K562 (cell line): Measurements from ENCODE around the gene OSCP1. TPM values are rescaled to one million over a fixed set of nuclear protein-coding genes. Genes with fewer than 3 reads are reported as not detected.

Experiments
- ATAC-seq: fragments of 200-7000 bp; cut with Tn5 transposase; 3 replicates; pipeline ENCODE4 v1.9.1; 2020; ENCODE audit warnings: moderate library complexity
- BruUV-seq: library from RNA; stranded (reverse); fragments of 400-500 nt; replicated peaks from 2 replicates; lab custom pipeline; 2021; lab: Mats Ljungman, UMichigan
- CTCF ChIA-PET: fragments of 300-600 bp; formaldehyde crosslinking; extraction: SDS; loops from one replicate; lab custom pipeline; 2021; ENCODE audit warnings: low intra/inter-chr PET ratio; lab: Yijun Ruan, JAX
- POLR2A ChIA-PET: fragments of 300-600, 350-650 bp; sonication (Branson Sonifier 250); formaldehyde crosslinking; extraction: SDS; loops from one replicate; lab custom pipeline; 2021; ENCODE audit warnings: antibody characterized with exemption, inconsistent platforms; lab: Yijun Ruan, JAX
- DNase-seq, 4 experiments: peaks; one replicate each; pipeline versions ENCODE4 v3.0.0 to v3.0.0-alpha.2; 2011 to 2018; ENCODE audit warnings: low spot score in 3 of 4, mixed read lengths in 3 of 4; ENCODE audit errors: extremely low read depth in 1 of 4
- FAIRE-seq: peaks from 2 replicates; lab custom pipeline; 2011; peaks lifted over from hg19 to GRCh38; lab: Jason Lieb, UNC
- H2AFZ ChIP-seq: 2 replicates; pipeline ENCODE4 v1.6.0; 2011; ENCODE audit warnings: low read depth, low read length, control low read depth, inconsistent platforms
- H3K27ac ChIP-seq: fragments of 200-600 bp; 3 replicates; pipeline ENCODE4 v1.8.0; 2011; ENCODE audit warnings: low read depth, mild to moderate bottlenecking, control low read depth, inconsistent platforms, low read length, moderate library complexity, mixed read lengths; ENCODE audit errors: extremely low read depth
- H3K27me3 ChIP-seq, 2 experiments: fragments of 300-600 bp in 1 of 2; 2 replicates in 1 of 2; 3 replicates in 1 of 2; pipeline versions ENCODE4 v1.6.0 to v1.8.0; 2011; ENCODE audit warnings: inconsistent platforms in 2 of 2, low read length in 2 of 2, mild to moderate bottlenecking in 1 of 2, mixed read lengths in 1 of 2, moderate library complexity in 1 of 2; ENCODE audit not compliant: control insufficient read depth in 2 of 2, insufficient read depth in 2 of 2
- H3K36me3 ChIP-seq: fragments of 300-600 bp; 3 replicates; pipeline ENCODE4 v1.8.0; 2011; ENCODE audit warnings: mild to moderate bottlenecking, low read length, inconsistent platforms; ENCODE audit not compliant: control insufficient read depth, insufficient read depth
- H3K4me1 ChIP-seq, 2 experiments: fragments of 200-600 bp in 1 of 2; replicated peaks in 1 of 2; 2 replicates in 1 of 2; 3 replicates in 1 of 2; pipeline versions ENCODE4 v1.5.1 to v1.8.0; 2011; ENCODE audit warnings: inconsistent platforms in 2 of 2, low read length in 2 of 2, mild to moderate bottlenecking in 1 of 2, mixed read lengths in 1 of 2, moderate library complexity in 1 of 2; ENCODE audit not compliant: control insufficient read depth in 2 of 2, insufficient read depth in 2 of 2
- H3K4me2 ChIP-seq: 2 replicates; pipeline ENCODE4 v1.6.1; 2011; ENCODE audit warnings: low read length, control low read depth, inconsistent platforms, mixed read lengths; ENCODE audit not compliant: insufficient read depth
- H3K4me3 ChIP-seq: fragments of 200-600 bp; sonication (generic), shearing (Covaris generic); 2 replicates; pipeline ENCODE4 v1.5.1; 2016; ENCODE audit warnings: control low read depth, inconsistent platforms
- H3K79me2 ChIP-seq: fragments of 200-600 bp; 3 replicates; pipeline ENCODE4 v1.8.0; 2011; ENCODE audit warnings: low read length, inconsistent platforms; ENCODE audit not compliant: control insufficient read depth, insufficient read depth
- H3K9ac ChIP-seq, 2 experiments: 2 replicates each; pipeline versions ENCODE4 v1.6.0 to v1.6.1; 2011; ENCODE audit warnings: low read depth in 2 of 2, low read length in 2 of 2, control low read depth in 1 of 2, inconsistent platforms in 1 of 2, mild to moderate bottlenecking in 1 of 2, mixed read lengths in 1 of 2; ENCODE audit not compliant: insufficient read depth in 1 of 2
- H3K9me1 ChIP-seq: one replicate; pipeline ENCODE4 v1.6.0; 2011; ENCODE audit warnings: inconsistent platforms, mild to moderate bottlenecking, low read length, moderate library complexity; ENCODE audit not compliant: control insufficient read depth, insufficient read depth
- H3K9me3 ChIP-seq: replicated peaks from 2 replicates; pipeline ENCODE4 v1.5.1; 2011; ENCODE audit warnings: low read depth, low read length, inconsistent platforms; ENCODE audit not compliant: control insufficient read depth, insufficient read depth
- H4K20me1 ChIP-seq: replicated peaks from 2 replicates; pipeline ENCODE4 v1.6.1; 2011; ENCODE audit warnings: low read length, inconsistent platforms, mixed read lengths; ENCODE audit not compliant: control insufficient read depth, insufficient read depth
- ASH1L ChIP-seq: fragments of 450-650 bp; IDR thresholded peaks from 2 replicates; pipeline ENCODE4 v1.6.1; 2018; ENCODE audit warnings: borderline replicate concordance, mild to moderate bottlenecking, low read depth; ENCODE audit not compliant: partially characterized antibody
- EGR1 ChIP-seq: fragments of 450-650 bp; conservative IDR thresholded peaks from 2 replicates; pipeline ENCODE4 v1.6.1; 2017; ENCODE audit warnings: mild to moderate bottlenecking
- FOXA1 ChIP-seq: fragments of 450-650 bp; IDR thresholded peaks from 2 replicates; pipeline ENCODE4 v1.6.1; 2016; ENCODE audit warnings: mild to moderate bottlenecking, borderline replicate concordance
- MAX ChIP-seq: sonication (generic); formaldehyde crosslinking; IDR thresholded peaks from 2 replicates; pipeline ENCODE4 v1.9.0; 2022; ENCODE audit warnings: mild to moderate bottlenecking, missing genetic modification reagents
- MEF2D ChIP-seq: conservative IDR thresholded peaks from 2 replicates; pipeline ENCODE4 v1.6.1; 2016; ENCODE audit warnings: low read depth, missing genetic modification characterization, missing compliant biosample characterization
- NBN ChIP-seq: fragments of 450-650 bp; IDR thresholded peaks from 2 replicates; pipeline ENCODE4 v1.6.1; 2016; ENCODE audit warnings: low read depth, mild to moderate bottlenecking
- PML ChIP-seq: IDR thresholded peaks from 2 replicates; pipeline ENCODE4 v1.6.1; 2012; ENCODE audit warnings: low read length, inconsistent platforms
- POLR3A ChIP-seq: IDR thresholded peaks from 2 replicates; pipeline ENCODE4 v1.6.1; 2011; ENCODE audit warnings: borderline replicate concordance, mild to moderate bottlenecking, moderate library complexity; ENCODE audit not compliant: insufficient read length, insufficient read depth; ENCODE audit errors: extremely low read depth
- RCOR1 ChIP-seq, 2 experiments: IDR thresholded peaks; 2 replicates each; pipeline ENCODE4 v1.6.1; 2012; ENCODE audit warnings: low read depth in 2 of 2, low read length in 2 of 2, borderline replicate concordance in 1 of 2, improper control_type of control experiment in 1 of 2
- RNF2 ChIP-seq: sonication (generic); IDR thresholded peaks from 2 replicates; pipeline ENCODE4 v1.6.1; 2016
- TAF9B ChIP-seq: fragments of 450-650 bp; IDR thresholded peaks from 2 replicates; pipeline ENCODE4 v1.6.1; 2018; ENCODE audit warnings: mild to moderate bottlenecking; ENCODE audit not compliant: partially characterized antibody
- TRIM24 ChIP-seq, 2 experiments: fragments of 450-650 bp; IDR thresholded peaks; 2 replicates each; pipeline ENCODE4 v1.6.1; 2016
- XRCC3 ChIP-seq: fragments of 450-650 bp; IDR thresholded peaks from 2 replicates; pipeline ENCODE4 v1.6.1; 2017; ENCODE audit warnings: mild to moderate bottlenecking, moderate library complexity
- ZNF212 ChIP-seq: fragments of 450-650 bp; formaldehyde crosslinking; IDR thresholded peaks from 2 replicates; pipeline ENCODE4 v1.4.0; 2020; ENCODE audit warnings: mild to moderate bottlenecking
- ZNF431 ChIP-seq: sonication (generic); formaldehyde crosslinking; IDR thresholded peaks from 2 replicates; pipeline ENCODE4 v1.8.0; 2022; ENCODE audit warnings: mild to moderate bottlenecking, missing genetic modification reagents
- ZNF586 ChIP-seq: fragments of 450-650 bp; formaldehyde crosslinking; conservative IDR thresholded peaks from 2 replicates; pipeline ENCODE4 v1.4.0; 2020; ENCODE audit warnings: mild to moderate bottlenecking, moderate library complexity
- ZNF75A ChIP-seq: fragments of 450-650 bp; formaldehyde crosslinking; IDR thresholded peaks from 2 replicates; pipeline ENCODE4 v1.4.0; 2020; ENCODE audit warnings: mild to moderate bottlenecking
- WGBS: fragments of 100-300 bp; shearing (Covaris generic); methylation state at CpG from one replicate; pipeline ENCODE4 v1.1.6; 2016; ENCODE audit warnings: low coverage, mixed read lengths; ENCODE audit not compliant: insufficient coverage; ENCODE audit errors: missing lambda C conversion rate; 5-methylcytosine and 5-hydroxymethylcytosine counted together
- in situ Hi-C: fragments of 300-500 bp; cut with MboI; formaldehyde crosslinking; loops from 4 replicates; pipeline ENCODE4 v1.15.0; 2018; ENCODE audit warnings: inconsistent platforms, mixed read lengths
- intact Hi-C: fragments of 100-400 bp; cut with micrococcal nuclease; formaldehyde crosslinking; loops from 2 replicates; pipeline ENCODE4 v1.14.2; 2022
- polyA plus RNA-seq, 8 experiments: library from polyadenylated mRNA; depleted of rRNA in 4 of 8; stranded (reverse) in 5 of 8; unstranded in 3 of 8; fragments of >200 nt; fragmentation: Nextera tagmentation in 2 of 8; fragmentation: Illumina TruSeq in 1 of 8; extraction: Ambion mirVana in 2 of 8; extraction: Trizol in 1 of 8; gene quantifications; 2 replicates each; pipeline versions ENCODE4 v1.2.1 to v1.2.3, GENCODE V29; 2011 to 2014; ENCODE audit warnings: inconsistent platforms in 1 of 8, missing spikeins in 1 of 8
- total RNA-seq, 7 experiments: library from RNA; depleted of rRNA in 6 of 7; stranded (reverse); fragments of >200 nt in 6 of 7; fragmentation: Illumina TruSeq in 2 of 7; extraction: Trizol in 2 of 7; gene quantifications; 2 replicates each; pipeline versions ENCODE4 v1.2.1 to v1.2.3, GENCODE V29; 2011 to 2021; ENCODE audit warnings: low replicate concordance in 1 of 7
- TF ChIP-seq, protein P1 (sequence below): sonication (generic); formaldehyde crosslinking; IDR thresholded peaks from 2 replicates; pipeline ENCODE4 v1.9.0; 2022; ENCODE audit warnings: mild to moderate bottlenecking, missing genetic modification reagents
- TF ChIP-seq, protein P2 (sequence below): fragments of 250-450 bp; sonication (Bioruptor Pico); IDR thresholded peaks from 2 replicates; pipeline ENCODE4 v1.5.0; 2021

The OSCP1 gene
- total and polyA plus RNA-seq, 9 of the 15 experiments (the other 6 are each of a cell fraction or from before 2014, with no cell fraction given): 0.15 to 0.40 (median 0.33) TPM; not detected in 5

- POLR2A ChIA-PET: interaction anchor here (0.7 to 2.2 kb wide), 4 partner anchors 9 to 133 kb away, joined by 3 to 7 read pairs (median 3); no protein-coding TSS in a partner anchor
- CTCF ChIA-PET: no interaction called here
- intact Hi-C loops: loop anchor here (10.0 kb wide), 1 partner anchor 102 kb away; no protein-coding TSS in a partner anchor
Observed at GRCh38 chr1:36443297-36443696, 7.0 kb downstream of the OSCP1 start.

More at GRCh38 chr1:36443297-36443696, 7.0 kb downstream of the OSCP1 start:
- H3K36me3 ChIP-seq: no peaks in the 10 kb centered on the region
- no TSS peak for BruUV-seq
- 15% methylated on average over 2 of the region's 2 CpGs for WGBS
- no peak overlapping the region for H3K27ac ChIP-seq
- H3K9ac ChIP-seq: no peak overlapping the region
- no peak for DNase-seq
- H3K79me2 ChIP-seq: no peaks in the 10 kb centered on the region
- peaks cover 0 to 4% of the 10 kb centered on the region in 2 experiments; a peak in 1 of 5 replicates for H3K27me3 ChIP-seq
- peak overlapping the region; percentile 39; the same call in 1 of the 2 replicates for H2AFZ ChIP-seq
- no peak overlapping the region for H3K4me3 ChIP-seq
- H3K4me1 ChIP-seq: peaks cover under 1 to 11% of the 10 kb centered on the region in 2 experiments; a peak in 3 of 5 replicates
- TF ChIP-seq MAX (CRISPR knock-in tag): no peak
- TF ChIP-seq TRIM24 (IDR thresholded peaks at IDR 0.05): no peak
- TF ChIP-seq NBN: no peak
- no peak for TF ChIP-seq ZNF586 (CRISPR knock-in tag)
- TF ChIP-seq ZNF75A (CRISPR knock-in tag): no peak
- TF ChIP-seq TAF9B: no peak
- no peak for TF ChIP-seq ZNF212
- no peak for TF ChIP-seq POLR3A
- TF ChIP-seq RNF2: no peak
- TF ChIP-seq ZNF431 (CRISPR knock-in tag): no peak
- TF ChIP-seq, protein P1, sequence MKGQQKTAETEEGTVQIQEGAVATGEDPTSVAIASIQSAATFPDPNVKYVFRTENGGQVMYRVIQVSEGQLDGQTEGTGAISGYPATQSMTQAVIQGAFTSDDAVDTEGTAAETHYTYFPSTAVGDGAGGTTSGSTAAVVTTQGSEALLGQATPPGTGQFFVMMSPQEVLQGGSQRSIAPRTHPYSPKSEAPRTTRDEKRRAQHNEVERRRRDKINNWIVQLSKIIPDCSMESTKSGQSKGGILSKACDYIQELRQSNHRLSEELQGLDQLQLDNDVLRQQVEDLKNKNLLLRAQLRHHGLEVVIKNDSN (CRISPR knock-in tag): no peak
- TF ChIP-seq MEF2D: no peak
- no peak for TF ChIP-seq FOXA1
- TF ChIP-seq RCOR1 (IDR thresholded peaks at IDR 0.05; ENCODE audit: borderline replicate concordance in 1 of 2, low read depth in 2 of 2, low read length in 2 of 2): no peak
- TF ChIP-seq XRCC3: no peak
- TF ChIP-seq EGR1: no peak
- TF ChIP-seq, protein P2, sequence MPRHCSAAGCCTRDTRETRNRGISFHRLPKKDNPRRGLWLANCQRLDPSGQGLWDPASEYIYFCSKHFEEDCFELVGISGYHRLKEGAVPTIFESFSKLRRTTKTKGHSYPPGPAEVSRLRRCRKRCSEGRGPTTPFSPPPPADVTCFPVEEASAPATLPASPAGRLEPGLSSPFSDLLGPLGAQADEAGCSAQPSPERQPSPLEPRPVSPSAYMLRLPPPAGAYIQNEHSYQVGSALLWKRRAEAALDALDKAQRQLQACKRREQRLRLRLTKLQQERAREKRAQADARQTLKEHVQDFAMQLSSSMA (CRISPR knock-in tag): no peak
- no peak for TF ChIP-seq ASH1L
- no peak for TF ChIP-seq PML
- no peak overlapping the region for H3K4me2 ChIP-seq
- no peak for FAIRE-seq
- no peak for ATAC-seq
- no peaks in the 10 kb centered on the region for H4K20me1 ChIP-seq
- no peaks in the 10 kb centered on the region for H3K9me1 ChIP-seq
- in situ Hi-C loops: no loop called here
- H3K9me3 ChIP-seq: no peaks in the 10 kb centered on the region
